Activated effector memory CD4-positive, alpha-beta T cell treated with Interleukin-2 at 50 U/mL for 16 hours (primary cell): ENCODE results near the gene MTX1.
"Not testable (repeated sequence)": the region's sequence is repeated elsewhere in the genome, so short reads cannot be mapped to it uniquely, and the experiment has no call there.

Experiments
- DNase-seq: peaks from one replicate; pipeline ENCODE4 v3.0.0-alpha.2; 2020

Gene MTX1

DNA sequence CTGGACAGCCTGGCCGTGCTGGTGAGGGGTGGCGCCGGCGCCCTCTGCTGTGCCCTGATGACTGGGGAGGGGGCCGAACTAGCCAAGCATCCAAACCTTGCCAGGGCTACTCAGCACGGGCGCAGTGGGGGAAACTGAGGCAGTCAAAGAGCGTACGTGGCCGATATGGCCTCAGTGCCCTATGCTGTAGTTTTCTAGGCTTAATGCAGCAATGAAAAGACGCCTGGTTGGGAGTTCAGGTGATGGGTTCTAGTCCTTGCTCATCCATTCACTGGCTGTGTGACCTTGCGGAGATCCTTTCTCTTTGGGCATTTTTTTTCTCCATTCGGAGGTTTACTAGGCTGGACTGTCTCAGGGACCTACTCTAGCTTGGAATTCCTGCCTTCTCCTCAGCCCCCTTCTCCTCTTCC lies 822 bp downstream of the MTX1 start:
- no peak for DNase-seq

DNA sequence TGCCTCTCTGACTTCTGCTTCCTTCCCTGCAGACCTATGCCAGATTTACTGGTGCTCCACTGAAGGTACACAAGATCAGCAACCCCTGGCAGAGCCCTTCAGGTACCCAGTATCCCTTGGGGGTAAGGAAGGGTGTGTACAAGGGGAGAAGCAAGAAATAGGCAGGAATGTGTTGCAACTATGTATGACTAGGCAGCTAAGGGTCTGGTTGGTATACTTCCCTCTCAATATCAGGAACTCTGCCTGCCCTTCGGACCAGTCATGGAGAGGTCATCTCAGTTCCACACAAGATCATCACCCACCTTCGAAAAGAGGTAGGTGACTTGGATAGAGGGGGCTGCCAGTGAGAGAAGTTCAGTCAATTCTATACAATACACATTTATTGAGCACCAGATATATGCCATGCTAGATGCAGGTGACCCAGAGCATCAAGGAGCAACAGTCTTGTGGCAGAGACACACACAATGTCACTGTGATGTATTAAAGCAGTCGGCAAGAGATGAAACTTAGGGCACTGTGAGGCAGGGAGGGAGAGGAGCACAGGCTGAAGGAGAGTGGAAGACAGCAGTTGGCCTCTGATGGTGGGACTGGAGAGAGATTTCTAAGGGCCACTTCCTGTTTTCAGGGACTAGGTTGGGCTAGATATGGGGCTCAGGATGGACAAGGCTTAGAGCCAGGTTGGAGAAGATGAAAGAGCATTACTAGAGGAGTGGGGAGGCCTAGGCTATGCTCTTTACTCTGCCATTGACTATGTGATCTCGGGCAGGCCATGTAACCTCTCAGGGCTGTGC lies 2.0 kb downstream of the MTX1 start:
- no peak for DNase-seq

DNA sequence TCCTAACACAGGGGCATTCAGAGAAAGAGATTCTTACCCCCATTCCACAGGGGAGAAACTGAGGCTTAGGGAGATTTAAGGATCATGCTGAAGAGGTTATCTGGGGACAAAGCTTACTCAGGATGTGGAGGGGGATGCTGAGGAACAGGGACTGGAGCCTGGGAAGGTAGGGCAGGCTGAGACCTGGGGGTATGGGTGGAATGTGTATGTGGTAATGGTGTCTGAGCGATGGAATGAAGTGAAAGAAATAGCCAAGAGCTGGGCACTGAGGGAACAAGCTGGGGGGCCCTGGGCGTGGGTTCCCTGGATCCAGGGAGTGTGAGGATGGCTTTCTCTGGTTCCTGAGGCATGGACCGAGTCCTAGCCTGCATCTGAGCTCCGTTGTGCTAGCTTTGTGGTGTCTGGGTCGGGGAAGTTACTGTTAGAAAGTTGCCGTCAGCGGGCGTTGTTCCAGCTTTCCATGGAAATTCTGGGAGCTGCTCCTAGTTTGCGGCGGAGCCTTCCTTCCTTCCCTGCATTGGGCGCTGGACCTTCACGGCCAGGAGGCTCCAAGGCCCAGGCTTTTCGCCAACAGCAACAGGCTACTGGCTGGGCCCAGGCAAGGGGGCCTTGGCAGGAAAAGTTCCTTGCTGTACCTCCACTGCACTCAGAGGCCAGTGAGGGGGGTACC lies 3.0 kb downstream of the MTX1 start:
- not testable (repeated sequence) for DNase-seq

DNA sequence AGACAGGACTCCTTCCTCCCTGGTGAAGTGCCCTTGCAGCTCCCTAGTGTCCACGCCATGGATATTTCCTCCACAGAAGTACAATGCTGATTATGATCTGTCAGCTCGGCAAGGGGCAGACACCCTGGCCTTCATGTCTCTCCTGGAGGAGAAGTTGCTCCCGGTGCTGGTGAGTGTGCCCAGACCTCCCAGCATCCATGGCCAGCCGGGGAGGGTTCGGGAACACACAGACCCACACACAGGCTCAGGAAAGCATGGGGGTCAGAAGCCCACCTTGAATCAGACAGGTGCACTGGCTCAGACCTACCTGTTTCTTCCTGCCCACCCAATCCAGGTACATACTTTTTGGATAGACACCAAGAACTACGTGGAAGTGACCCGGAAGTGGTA lies 3.6 kb downstream of the MTX1 start:
- not testable (repeated sequence) for DNase-seq

DNA sequence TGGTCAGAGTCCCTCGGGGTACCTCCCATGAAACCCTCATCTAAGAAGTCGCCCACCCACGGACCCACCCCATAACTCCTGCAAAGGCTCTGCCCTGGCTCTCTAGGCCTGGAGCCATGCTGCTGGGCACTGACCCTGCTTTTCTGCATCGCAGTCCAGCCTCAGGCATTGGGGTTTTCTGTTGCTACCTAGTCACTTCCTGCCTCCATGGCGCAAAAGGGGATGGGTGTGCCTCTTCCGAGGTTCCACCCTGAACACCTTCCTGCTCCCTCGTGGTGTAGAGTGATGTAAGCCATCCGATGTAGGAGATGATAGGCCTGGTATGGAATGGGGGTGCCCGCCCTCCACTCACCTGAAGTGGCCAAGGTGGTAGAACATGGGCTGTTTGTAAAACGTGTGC lies 6.2 kb downstream of the MTX1 start:
- not testable (repeated sequence) for DNase-seq

DNA sequence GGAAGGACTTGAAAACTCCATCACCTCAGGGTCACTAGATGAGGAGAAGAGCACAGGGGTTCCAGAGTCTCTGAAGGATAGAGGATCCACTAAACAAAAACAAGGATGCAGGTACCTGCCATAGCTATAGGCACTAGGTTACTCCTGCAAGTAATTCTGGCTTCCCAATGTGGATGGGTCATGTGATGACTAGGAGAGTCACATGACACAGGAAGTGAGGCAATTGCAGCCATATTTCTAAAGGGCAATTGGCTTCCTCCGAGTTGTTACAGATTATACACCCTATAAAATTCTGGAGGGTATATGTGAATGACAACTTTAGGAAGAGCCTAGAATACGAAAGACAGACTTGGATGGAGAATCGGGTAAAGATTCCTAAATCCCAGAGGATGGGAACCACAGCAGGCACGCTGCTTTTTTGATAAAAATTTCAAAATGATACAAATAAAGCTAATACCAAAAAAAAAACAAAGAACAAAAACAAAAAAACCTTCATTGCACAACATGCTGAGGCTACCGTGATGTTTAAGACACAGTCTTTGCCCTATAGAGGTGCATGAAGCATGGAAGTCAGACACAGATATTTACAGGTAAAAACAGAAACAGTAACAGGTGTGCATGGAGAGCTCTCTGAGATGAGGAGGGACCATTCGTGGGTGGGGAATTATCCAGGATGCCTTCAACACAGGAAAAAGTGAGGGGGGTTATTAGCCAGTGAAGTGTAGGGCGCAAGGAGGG lies 10.5 kb downstream of the MTX1 start:
- DNase-seq = no peak

DNA sequence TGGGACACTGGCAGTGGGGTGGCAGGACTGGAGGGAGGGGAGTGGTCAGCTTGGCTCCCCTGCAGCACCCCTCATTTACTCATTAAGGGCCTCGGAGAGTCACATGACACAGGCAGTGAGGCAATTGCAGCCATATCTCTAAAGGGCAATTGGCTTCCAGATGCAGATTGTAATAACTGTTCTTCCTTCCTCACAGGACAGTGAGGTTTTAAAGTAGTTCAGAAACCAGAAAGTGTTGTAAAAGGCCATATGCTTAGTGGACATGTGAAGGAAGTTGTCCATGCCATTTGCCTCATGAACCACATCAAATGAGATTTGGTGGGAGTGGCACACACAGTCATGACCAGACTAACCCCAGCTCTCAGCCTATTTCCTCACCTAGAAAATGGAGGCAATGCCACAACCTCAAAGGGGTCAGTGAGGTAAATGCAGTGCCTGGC lies 11.1 kb downstream of the MTX1 start:
- DNase-seq = no peak

DNA sequence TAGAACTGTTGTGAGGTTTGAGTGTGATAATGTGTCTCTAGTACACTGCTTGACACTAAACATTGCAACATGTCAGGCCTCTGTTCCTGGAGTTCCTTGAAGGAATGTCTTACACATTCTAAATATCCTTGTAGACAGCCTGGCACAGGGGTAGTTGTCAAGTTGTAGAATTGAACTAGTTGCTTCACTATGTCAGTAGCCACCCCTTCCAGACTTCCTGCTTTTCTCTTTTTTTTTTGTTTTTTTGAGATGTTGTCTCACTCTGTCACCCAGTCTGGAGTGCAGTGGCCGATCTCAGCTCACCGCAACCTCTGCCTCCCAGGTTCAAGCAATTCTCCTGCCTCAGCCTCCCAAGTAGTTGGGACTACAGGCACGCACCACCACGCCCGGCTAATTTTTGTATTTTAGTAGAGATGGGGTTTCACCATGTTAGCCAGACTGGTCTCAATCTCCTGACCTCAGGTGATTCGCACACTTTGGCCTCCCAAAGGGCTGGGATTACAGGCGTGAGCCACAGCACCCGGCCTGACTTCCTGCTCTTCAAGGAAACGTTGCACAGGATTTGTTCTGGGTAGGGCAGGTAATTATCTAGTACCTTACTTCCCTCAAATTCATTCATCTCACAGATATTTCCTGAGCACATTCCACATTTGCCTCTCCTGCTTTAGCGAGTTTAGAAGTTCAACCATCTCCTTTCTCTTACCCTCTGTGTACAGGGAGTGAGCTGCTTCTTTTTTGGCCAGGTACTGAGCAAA lies 11.9 kb downstream of the MTX1 start:
- DNase-seq = not testable (repeated sequence)

DNA sequence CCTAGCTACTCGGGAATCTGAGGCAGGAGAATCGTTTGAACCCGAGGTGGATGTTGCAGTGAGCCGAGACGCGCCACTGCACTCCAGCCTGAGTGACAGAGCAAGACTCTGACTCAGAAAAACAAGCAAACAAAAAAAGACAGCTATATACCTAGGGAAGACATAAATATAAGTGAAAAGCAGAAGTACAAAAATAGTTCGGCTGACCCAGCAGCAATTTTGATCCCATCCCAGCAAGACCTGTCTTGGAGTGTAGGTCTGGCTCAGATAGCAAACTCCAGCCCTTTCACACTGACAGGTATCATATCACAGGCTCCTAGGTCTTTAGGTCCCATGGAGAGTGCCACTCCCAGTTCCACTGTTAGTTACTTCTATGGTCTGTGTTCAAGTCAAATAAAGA lies 14.6 kb downstream of the MTX1 start:
- DNase-seq = no peak

DNA sequence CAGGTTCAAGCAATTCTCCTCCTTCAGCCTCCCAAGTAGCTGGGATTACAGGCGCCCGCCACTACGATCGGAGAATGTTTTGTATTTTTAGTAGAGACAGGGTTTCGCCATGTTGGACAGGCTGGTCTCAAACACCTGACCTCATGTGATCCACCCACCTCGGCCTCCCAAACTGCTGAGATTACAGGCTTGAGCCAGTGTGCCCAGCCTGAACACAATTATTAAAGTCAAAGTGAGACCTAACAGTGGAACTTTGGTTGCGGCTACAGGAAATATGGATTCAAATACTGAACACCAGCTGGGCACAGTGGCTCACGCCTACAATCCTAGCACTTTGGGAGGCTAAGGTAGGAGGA lies 16.9 kb downstream of the MTX1 start:
- DNase-seq = not testable (repeated sequence)

DNA sequence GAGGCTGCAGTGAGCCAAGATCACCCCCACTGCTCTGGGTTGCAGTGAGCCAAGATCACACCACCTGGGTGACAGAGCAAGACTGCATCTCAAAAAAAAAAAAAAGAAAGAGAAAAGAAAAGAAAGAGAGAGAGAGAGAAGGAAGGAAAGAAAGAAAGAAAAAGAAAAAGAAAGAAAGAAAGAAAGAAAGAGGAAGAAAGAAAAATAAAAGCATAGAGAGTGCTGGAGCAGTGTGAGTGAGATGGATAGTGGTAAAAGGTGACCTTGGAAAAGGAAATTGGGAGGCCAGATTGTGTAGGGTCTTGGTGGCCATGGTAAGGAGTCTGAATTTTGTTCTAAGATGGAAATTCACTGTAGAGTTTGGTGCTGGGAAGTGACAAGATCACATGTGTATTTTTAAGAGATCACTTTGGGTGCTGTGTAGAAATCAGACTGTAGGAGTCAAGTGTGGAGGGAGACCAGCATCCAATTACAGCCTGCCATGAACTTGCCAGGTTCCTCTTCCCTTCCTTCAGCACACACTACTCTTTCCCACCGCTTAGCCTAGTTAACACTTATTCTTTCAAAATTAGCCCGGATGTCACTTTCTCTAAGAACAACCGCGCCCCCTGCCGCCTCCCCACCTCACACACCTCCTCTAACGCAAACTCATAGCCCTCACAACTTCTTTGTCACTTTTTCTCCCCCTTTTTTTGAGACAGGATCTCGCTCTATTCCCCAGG lies 17.9 kb downstream of the MTX1 start:
- DNase-seq = peak; percentile 76

DNA sequence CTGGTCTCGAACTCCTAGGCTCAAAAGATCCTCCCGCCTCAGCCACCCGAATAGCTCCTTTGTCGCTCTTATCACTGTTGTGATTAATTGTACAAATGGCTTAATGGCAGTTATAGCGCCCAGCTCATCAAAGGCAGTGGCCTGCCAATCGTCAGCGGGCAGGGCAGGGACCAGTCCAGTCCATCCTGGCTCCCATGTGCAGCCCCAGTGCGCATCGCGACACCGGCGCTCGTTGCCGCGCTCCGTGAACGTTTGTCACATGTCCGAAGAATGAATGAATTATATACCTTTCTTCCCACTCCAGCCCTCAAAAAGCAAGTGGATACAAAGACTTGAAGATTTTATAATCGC lies 18.4 kb downstream of the MTX1 start:
- no peak for DNase-seq

DNA sequence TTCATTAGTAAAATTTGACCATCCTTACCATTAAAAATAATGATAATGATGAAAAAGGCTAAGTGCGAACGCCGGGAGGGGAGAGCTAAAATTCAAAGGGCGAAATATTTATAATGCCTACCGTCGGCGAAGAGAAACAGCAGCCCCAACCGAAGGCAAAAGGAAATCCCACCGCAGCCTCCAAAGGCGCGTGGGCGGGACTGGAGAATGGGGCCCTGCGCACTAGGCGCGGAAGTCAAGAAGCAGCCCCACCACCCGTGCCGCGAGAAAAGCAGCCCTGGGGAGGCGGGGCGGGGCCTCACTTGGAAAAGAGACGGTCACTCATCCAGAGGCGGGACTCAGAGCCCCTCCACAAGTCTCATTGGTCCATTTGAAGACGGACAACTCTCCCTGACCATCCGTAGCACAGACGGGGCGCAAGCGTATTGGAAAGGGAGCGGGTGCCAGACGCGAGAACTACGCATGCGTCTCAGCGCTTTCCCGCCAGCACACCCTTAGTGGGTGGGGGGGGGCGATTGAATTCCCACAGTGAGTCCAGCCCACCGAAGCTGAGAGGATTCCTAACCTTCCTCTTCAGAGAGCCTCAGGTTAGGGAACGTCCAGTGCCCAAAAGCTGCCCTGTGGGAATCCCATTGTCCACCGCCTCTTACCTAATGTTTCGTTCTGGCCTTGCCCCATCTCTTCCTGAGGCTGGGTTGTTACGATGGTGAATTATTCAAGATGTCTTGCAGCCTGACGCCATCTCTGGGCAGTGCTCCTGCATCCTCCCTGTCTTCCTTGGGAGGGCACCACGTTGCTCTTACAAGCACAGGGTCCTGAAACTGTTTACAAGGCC lies 19.0 kb downstream of the MTX1 start:
- DNase-seq = peak; percentile 98

DNA sequence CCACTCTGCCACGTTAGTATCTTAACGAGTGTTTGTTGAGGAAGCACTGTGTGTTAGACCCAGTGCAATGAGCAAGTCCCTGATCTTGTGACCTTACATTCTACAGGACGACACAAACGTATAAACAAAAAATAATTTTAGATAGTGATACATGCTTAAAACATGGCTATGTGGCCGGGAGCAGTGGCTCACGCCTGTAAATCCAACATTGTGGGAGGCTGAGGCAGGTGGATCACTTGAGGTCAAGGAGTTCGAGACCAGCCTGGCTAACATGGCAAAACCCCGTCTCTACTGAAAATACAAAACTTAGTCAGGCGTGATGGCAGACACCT lies 19.6 kb downstream of the MTX1 start:
- DNase-seq = no peak

DNA sequence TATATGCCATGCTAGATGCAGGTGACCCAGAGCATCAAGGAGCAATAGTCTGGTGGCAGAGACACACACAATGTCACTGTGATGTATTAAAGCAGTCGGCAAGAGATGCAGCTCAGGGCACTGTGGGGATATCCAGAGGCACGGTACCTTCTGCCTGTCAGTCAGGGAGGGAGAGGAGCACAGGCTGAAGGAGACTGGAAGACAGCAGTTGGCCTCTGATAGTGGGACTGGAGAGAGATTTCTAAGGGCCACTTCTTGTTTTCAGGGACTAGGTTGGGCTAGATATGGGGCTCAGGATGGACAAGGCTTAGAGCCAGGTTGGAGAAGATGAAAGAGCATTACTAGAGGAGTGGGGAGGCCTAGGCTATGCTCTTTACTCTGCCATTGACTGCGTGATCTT lies 22.8 kb downstream of the MTX1 start:
- DNase-seq = not testable (repeated sequence)

DNA sequence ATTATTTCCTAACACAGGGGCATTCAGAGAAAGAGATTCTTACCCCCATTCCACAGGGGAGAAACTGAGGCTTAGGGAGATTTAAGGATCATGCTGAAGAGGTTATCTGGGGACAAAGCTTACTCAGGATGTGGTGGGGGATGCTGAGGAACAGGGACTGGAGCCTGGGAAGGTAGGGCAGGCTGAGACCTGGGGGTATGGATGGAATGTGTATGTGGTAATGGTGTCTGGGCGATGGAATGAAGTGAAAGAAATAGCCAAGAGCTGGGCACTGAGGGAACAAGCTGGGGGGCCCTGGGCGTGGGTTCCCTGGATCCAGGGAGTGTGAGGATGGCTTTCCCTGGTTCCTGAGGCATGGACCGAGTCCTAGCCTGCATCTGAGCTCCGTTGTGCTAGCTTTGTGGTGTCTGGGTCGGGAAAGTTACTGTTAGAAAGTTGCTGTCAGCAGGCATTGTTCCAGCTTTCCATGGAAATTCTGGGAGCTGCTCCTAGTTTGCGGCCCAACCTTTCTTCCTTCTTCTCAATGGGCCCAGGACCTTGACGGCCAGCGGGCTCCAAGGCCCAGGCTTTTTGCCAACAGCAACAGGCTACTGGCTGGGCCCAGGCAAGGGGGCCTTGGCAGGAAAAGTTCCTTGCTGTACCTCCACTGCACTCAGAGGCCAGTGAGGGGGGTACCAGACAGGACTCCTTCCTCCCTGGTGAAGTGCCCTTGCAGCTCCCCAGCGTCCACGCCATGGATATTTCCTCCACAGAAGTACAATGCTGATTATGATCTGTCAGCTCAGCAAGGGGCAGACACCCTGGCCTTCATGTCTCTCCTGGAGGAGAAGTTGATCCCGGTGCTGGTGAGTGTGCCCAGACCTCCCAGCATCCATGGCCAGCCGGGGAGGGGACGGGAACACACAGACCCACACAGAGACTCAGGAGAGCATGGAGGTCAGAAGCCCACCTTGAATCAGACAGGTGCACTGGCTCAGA lies 23.8 kb downstream of the MTX1 start:
- DNase-seq = not testable (repeated sequence)

DNA sequence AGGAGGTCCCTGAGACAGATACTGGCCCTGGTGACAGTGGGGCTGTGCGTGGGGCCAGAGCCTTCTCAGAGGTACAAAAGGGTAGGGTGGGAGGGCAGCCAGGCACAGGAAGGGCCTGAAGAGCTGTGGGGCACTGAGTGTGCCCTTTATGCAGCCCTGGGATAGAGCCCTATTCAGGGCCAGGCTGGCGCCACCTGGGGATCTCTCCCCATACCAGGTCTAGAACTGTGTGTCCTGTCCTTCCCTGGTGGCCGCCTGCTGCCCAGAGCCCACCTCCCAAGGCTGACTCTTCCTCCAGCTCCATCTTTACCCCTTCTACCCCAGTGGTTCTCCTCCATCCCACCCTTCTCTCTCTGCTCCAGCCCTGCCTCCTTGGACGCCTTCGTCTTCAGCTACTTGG lies 25.0 kb downstream of the MTX1 start:
- DNase-seq = not testable (repeated sequence)

DNA sequence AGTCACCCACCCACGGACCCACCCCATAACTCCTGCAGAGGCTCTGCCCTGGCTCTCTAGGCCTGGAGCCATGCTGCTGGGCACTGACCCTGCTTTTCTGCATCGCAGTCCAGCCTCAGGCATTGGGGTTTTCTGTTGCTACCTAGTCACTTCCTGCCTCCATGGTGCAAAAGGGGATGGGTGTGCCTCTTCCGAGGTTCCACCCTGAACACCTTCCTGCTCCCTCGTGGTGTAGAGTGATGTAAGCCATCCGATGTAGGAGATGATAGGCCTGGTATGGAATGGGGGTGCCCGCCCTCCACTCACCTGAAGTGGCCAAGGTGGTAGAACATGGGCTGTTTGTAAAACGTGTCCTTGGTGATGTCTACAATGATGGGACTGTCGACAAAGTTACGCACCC lies 26.9 kb downstream of the MTX1 start:
- not testable (repeated sequence) for DNase-seq

DNA sequence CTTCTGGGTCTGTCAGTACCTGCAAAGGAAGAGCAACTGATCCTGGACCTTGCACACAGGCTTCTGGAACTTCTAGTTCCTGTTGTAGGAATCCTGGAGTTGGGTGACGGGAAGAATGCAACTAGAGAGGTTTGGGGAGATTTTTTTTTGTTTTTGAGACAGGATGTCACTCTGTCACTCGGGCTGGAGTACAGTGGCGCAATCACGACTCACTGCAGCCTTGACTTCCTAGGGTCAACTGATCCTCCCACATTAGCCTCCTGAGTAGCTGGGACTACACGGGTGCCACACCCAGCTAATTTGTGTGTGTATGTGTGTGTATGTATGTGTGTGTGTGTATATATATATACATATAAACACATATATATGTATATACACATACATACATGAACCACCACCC lies 28.0 kb downstream of the MTX1 start:
- no peak for DNase-seq

DNA sequence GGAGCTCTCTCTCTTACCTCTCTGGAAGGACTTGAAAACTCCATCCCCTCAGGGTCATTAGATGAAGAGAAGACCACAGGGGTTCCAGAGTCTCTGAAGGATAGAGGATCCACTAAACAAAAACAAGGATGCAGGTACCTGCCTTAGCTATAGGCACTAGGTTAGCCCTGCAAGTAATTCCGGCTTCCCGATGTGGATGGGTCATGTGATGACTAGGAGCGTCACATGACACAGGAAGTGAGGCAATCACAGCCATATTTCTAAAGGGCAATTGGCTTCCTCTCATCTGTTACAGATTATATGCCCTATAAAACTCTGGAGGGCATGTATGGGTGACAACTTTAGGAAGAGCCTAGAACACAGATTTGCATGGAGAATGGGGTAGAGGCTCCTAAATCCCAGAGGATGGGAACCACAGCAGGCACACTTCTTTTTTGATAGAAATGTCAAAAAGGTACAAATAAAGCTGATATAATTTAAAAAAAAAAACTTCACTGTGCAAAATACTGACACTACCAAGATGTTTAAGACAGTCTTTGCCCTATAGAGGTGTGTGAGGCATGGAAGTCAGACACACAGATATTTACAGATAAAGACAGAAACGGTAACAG lies 32.7 kb downstream of the MTX1 start:
- DNase-seq = peak; percentile 41
